Left hindlimb (tissue), 1 donor: Measurements from ENCODE around the gene DVL3.
"Not testable (repeated sequence)": the region's sequence is repeated elsewhere in the genome, so short reads cannot be mapped to it uniquely, and the experiment has no call there.

Experiments used
- DNase-seq: peaks from one replicate; pipeline ENCODE4 v3.0.0-alpha.2; 2018

Gene DVL3

DNA sequence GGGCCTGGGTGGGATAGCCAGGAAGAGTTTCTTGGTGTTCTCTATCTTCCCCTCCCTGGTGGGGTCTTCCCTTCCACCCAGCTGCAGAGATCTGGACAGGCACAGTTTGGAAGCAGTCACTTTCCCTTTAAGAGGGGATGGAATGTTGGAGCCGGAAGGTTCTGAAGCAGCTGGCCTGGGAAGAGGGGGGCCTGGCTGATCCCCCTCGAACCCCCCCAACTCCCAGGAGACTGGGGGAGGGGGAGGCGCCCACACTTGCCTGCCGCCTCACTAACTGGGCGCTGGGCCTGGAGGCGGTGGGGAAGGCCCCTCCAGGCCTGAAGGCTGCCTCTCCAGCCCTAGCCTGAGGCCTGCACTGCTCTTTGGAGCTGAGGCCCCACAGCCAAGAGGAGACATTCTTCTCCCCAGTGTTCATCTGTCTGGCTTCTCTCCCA, 1.4 kb downstream of the DVL3 start:
- DNase-seq = peak; percentile 84

DNA sequence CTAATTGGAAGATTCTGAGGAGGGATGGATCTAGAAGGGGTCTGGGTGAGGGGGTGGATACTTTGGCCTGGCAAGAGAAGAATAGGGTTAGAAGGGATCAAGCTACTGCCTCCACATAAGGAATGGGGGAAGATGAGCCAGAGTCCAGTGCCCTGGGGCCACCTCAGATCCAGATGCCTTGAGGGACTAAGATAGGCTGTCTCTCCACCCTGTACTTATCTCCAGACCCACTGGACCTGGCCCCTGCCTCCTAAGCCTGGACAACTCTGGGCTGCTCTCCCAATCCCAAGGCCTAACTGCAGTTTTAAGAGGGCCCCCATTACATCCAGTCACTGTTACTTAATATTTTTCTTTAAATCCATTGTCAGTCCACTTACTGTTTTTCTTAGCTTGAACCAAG, 2.0 kb downstream of the DVL3 start:
- no peak for DNase-seq

DNA sequence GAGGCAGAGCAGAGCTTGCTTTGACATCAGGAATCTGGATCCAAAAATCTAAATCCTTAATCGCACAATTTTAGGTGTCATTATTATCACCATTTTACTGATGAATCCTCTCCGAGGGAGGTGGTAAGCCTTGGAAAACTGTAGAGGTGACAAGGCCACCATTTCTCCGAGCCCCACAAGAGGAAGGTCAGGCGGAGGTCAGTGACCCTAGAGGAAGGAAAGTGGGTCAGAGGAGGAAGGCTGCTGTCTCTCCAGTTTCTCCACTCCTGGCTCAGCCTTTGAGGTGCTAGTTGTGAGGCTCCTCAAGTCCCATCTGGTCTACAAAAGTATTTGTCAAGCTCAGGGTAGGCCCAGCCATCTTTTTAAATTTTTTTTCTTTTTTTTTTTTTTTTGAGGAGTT, 3.2 kb downstream of the DVL3 start:
- DNase-seq = no peak

DNA sequence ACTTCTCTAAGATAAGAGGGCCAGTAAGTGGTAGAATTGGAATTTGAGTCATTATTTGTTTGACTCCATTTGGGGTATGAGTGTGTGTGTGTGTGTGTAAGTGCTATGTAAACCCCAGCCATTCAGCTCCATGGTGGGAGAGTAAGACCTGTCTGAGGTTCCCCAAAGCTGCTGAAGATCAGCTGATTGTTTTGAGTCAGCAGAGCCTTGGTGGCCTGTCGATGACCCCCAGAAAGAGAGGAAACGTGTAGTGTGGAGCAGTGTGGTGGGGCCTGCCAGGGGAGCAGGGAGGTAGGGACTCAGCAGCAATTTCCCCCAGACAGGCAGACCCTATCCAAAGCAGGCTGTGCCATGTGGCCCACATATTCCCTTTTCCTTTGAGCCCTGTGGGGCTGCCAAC, 5.3 kb downstream of the DVL3 start:
- no peak for DNase-seq

DNA sequence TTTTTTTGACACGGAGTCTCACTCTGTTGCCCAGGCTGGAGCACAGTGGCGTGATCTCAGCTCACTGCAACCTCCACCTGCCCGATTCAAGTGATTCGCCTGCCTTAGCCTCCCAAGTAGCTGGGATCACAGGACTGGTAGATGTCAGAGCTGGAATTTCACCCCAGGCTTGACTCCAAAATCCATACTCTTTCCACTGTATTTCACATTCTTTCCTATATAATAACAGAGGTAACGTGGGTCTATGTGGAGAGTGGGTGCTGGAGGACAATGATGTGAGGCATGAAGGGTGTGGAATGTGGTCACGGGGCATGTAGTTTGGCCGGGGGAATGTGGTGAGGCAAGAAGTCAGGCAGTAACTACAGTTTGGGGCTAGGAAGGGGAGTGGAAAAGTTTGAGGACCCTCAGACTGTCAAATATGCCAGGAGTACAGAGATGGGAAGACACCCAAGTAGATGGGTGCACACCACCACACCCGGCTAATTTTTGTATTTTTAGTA, 7.4 kb downstream of the DVL3 start:
- not testable (repeated sequence) for DNase-seq

DNA sequence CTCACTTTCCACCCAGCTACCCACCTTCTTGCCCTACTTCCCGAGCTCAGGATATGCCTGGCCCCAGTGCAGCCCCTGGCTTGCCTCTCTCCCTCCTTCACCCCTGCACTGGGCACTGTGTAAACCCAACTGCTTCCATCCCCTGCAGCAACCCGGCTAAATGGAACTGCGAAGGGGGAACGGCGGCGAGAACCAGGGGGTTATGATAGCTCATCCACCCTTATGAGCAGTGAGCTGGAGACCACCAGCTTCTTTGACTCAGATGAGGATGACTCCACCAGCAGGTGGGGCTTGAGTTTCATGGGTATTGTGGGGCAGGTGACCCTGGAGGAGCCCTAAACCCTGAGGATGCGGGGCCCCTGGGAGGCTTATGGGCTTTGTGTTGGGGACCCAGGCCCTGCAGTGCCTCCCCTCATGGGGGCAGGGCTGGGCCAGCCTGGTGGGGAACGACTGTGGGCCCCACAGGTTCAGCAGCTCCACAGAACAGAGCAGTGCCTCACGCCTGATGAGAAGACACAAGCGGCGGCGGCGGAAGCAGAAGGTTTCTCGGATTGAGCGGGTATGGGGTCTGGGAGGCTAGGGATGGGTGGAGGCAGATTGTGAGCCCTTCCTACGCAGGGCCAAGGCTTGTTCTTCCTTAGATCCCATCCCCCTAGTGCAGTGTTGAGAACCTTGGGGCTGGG, 9.6 kb downstream of the DVL3 start:
- no peak for DNase-seq

DNA sequence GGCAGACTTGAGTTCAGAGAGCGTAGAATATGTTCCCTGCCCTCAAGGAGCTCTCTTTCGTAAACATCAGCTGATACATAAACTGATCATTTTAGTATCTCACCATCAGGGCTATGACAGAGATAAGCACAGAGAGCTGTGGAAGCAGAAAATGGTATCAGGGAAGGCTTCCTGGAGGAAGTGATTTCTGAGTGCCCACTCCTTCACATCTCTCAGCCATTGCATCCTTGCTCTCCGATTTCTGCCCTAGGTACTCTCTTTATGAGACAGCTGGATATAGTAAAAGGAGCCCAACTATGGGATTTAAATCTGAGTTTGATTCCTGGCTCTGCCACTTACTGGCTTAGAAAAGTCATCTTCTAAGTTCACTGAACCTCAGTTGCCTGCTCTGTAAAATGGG, 10.4 kb downstream of the DVL3 start:
- no peak for DNase-seq

DNA sequence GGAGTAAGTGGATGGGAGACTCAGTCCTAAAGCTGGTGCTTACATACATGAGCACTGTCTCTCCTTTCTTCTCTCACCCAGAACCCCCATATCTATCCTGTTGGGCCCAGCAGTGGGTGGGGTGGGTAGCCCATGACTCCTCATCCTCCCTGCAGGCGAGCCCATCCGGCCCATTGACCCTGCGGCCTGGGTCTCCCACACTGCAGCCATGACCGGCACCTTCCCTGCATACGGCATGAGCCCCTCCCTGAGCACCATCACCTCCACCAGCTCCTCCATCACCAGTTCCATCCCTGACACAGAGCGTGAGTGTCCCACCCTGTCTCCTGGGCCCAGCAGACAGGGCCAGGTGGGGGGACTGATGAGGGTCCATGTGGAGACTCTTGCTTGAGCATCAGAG, 11.5 kb downstream of the DVL3 start:
- no peak for DNase-seq

DNA sequence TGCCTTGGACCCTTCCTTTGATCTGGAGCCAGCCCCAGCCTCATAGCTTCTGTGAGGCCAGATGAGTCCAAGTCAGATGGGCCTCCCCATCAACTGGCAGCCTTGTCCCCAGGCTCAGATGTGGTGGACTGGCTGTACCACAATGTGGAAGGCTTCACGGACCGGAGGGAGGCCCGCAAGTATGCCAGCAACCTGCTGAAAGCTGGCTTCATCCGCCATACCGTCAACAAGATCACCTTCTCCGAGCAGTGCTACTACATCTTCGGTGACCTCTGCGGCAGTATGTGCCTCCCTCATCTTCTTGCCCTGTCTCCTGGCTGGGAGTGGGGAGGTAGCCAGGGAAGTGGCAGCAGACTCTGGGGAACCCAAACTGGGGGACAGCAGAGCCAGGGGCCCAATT, 12.6 kb downstream of the DVL3 start:
- DNase-seq = no peak

DNA sequence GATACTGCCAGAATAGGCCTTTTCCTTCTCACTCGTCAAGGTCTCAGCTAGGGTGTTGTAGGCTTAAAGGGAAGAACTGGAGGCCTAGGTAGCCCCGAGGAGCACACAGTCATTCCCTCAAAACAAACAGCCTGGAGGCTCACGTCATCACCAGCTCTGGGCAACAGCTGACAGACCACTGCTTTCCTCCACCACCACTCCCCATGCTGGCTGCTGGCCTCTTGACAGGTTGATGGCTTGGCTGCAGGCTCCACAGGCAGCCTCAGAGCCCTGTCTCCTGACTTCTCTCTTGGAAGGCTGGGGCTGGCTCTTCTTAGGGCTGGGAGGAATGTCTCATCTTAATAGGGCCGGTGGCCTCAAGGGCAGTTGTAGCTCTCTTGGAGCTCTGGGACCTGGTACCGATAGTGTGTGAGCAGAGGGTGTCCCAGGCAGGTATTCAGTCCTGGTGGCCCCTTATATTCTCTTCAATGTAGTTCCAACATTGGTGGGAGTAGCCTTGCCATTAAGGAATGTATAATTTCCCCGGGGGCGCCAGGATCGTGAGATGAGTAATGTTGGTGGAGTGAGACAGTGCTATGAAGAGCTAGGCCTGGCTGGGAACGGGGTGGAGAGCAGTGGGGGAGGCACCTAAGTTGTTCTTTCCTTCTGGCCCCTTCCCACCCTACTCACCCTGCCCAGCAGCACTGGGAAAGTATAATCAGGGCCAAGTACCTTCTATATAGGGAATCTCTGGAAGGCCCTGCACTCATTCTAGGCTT, 13.4 kb downstream of the DVL3 start:
- no peak for DNase-seq

DNA sequence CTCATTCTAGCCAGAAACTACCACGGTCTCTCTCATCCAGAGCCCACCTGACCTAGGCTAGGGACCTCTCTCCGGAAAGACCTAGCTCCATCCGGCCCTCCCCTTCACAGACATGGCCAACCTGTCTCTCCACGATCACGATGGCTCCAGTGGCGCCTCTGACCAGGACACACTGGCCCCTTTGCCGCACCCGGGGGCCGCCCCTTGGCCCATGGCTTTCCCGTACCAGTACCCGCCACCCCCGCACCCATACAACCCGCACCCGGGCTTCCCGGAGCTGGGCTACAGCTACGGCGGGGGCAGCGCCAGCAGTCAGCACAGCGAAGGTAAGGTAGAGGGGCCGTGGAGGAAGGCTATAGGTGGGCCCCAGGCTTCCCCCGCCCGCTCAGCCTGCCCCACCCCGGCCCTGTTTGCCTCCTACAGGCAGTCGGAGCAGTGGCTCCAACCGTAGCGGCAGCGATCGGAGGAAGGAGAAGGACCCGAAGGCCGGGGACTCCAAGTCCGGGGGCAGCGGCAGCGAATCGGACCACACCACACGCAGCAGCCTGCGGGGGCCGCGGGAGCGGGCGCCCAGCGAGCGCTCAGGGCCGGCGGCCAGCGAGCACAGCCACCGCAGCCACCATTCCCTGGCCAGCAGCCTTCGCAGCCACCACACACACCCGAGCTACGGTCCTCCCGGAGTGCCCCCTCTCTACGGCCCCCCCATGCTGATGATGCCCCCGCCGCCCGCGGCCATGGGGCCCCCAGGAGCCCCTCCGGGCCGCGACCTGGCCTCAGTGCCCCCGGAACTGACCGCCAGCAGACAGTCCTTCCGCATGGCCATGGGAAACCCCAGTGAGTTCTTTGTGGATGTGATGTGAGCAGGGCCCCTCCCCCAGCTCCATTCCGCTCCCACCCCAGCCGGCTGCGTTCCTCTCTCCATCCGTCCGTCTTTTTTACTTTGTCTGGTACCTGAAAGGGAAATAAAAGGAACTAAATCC, 15.0 kb downstream of the DVL3 start:
- DNase-seq = no peak

DNA sequence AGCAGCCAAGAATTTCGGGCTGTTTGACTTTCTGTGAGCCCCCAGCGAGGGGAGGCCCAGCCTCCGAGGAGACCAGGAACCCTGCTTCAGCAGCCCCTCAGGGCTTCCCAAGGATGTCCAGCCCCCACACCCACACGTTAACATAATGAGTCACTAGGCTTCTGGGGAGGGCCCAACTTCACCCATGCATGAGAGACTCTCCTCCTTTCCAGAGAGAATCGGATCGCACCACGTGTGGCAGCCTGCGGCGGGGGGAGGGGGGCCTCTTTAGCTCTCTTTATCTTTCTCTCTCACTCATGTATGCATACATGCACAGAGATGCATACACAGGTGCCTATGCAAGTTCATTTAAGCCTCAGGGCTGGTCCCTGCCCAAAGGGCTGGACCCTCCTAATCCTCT, 16.4 kb downstream of the DVL3 start:
- no peak for DNase-seq

DNA sequence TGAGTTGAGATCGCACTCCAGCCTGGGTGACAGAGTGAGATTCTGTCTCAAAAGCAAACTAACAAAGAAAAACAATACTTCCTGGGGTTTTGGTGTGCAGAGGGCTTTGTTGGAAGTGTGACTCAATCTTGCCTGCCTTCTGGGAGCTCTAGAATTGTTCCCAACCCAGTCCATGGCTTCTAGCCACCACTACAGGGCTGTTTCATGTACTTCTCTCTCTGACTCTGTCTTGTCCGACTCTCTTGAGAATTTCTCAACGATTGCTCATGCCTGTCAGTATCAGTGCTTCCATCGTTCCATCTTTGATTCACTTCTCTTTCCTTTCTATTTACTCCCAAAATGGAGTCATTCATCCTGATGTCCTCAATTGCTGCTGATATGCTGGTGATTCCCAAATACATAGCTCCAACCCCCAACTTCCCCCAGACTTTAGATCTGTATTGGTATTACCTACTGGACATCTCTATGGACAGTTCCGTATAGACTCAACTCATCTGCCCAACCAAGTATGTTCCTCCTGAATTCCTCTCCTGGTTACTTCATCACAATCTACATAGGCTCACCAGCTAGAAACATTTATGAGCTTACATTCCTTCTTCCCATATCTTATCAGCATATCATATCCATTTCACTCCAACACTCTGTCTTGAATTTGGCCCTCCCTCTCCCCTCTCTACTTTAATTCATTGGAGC, 17.6 kb downstream of the DVL3 start:
- peak; percentile 17 for DNase-seq

DNA sequence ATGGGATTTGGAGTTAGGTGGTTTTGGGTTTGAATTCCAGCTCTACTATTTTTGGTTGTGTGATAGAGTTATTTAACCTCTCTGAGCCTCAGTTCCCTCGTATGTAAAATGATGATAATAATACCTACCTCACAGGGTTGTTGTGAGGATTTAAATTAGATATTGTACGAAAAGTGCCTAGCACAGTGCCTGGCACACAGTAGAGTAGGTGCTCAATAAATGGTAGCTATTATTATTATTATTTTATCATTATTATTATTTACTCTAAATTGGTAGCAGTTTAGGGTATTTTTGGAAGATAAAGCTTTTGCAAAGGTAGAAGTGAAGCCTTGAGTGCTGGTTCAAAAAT, 18.2 kb downstream of the DVL3 start:
- DNase-seq = no peak

DNA sequence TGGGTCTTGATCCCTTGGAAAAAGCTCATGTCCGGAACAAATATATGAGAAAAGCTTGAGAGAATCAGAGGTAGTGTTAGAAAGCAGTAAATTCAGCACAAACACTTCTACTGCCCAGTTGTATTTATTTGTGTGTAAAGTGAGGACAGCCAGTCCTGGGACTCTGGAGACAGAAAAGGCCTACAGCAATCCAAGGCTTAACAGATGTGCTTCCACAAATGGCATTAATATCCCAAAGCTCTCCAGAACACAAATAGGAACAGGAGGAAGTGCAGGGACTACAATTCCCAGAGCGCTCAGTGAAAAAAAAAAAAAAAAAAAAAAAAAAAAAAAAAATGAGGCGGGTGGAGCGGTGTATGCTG, 19.1 kb downstream of the DVL3 start:
- DNase-seq = no peak

DNA sequence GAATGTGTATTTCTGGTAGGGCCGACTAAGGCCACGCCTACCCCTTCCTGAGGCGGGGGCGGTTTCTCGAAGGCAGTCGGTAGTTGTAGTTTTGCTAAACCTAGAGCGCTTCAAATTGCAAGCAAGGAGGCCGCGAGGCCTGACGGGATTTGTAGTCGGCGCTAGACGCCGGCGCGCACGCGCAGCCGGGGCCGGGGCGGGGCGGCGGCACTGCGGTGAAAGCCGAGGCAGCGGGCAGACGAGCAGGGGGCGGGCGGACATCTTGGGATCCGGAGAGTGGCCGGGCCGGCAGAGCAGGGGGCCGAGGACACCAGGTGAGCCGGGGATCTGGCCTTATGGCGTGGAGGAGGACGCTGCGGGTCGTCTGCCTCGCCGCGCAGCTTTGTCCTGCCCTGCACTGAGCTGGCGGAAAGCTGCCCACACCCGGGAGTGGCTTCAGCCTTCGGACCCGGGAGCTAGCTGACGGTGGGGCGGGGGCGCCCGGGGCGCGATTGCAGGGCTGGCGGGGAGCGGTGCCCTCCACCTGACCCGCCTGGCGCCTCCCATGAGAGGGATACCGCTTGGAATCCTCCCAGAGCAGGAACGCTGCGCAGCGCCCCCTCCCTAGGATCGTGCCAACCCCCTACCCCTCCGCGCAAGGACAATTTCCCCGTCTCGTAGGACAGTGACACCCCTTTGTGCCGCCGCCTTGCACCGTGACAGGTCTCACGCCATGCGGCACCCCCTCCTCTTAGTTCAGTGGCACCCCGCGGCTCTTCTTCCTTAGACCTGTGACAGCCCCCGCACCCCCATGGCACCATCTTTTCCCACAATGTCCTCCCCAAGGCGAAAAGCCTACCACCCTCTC, 19.7 kb downstream of the DVL3 start, which contains the start of gene AP2M1:
Gene AP2M1, plus strand, starts transcription at position 210 of the 847 bp plus-strand sequence. CDS start 2,139 bp downstream, outside the sequence.
- peak; percentile 99 for DNase-seq

DNA sequence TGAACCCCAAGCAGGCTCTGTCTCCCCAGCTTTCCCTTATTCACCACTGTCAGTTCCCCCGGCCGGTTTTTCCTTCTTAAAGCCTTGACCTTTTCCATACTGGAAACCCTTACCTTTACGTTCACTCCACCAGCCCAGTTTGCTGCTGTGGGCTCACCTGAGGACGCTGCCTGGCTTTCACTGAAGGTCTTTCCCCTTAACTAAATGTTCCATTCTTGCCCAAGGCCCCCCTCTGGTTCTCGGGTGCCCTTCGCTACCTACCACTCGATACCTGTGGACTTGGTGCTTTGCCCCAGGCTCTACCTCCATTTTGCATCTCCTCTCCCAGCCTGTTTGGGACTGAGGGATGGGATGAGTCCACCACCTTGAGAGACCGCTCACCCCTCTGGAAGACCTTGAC, 20.3 kb downstream of the DVL3 start:
- no peak for DNase-seq

DNA sequence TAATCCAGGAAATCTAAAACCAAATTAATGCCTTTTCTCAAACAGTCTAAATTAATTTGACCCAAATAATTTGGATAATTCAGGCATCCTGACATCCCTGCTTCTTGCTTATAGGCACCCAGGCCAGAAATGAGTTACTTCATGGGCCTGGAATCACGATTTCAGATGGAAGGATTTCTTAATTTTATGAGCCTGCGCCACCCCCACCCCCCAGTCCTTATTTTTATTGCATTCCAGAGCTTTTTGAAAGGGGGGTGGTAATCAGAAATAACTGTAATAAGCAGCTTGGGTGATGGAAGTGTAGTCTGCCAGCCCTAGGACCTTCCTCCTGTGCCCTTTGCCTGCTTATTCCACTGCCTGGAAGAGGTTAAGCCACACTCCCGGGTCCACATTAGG, 20.8 kb downstream of the DVL3 start:
- no peak for DNase-seq

DNA sequence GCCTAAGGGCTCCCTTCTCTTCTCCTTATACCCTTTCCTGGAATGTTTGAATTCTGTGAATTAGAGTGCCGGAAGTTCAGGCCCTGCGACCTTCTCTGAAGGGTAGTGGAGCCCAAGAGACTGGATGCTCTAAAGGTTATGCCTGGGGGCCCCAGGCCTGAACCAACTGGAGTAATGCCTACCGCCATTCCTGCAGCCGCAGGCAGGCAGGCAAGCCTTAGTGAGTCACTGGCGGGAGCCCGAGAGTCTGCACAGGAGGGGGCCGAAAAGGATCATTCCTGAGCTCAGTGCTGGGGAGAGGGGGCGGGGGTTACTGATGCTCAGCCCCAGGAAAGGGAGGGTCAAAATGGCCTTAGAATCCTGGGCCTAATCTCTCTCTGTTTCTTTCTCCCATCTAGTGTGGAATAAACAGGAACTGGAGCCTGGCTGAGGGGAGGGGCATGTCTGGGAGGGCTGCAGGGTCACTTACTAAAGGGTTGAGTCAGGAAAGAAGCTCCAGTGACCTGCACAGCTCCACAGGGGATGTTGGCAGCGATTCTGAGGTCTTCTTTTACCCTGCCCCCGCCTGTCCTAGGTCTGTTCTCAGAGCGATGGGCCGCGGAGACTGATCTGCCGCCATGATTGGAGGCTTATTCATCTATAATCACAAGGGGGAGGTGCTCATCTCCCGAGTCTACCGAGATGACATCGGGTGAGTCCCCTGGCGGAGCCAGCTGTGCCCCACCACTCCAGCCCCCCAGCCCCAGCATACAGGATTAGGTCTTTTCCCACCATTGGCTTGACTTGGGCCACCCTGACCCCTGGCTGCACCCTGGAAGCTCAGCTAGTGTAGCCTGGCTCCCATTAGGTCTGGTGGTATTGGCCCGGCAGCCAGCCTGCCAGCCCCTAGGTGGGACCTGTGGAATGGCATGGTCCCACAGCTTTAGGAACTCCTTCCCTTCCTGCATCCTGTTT, 21.5 kb downstream of the DVL3 start:
- peak; percentile 67 for DNase-seq

DNA sequence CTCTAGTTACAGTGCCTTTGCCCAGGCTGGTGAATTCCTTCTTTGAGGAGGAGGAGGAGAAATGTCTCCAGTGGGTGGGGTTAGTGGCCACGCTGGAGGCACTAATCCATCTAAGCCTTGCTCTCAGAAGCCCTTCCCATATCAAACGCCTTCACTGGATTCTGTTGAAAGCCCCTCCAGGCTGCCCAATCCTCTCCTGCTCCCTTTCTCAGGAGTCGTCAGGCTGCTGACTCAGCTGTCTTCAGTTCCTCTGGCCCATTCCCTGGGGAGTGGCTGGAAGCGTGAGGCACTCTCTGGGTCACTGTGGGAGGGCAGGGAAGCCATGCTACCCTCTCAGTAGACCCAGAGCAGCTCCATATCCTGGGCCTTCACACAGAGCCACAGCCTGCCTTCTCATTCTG, 22.2 kb downstream of the DVL3 start:
- no peak for DNase-seq
